H1 (cell line): ENCODE data around the gene TFAP2A. TPM values are rescaled to one million over a fixed set of nuclear protein-coding genes. Genes with fewer than 3 reads are reported as not detected.

Source experiments
- CTCF ChIA-PET: fragments of 300-600 bp; sonication (Branson Sonifier 250); formaldehyde crosslinking; loops from one replicate; lab custom pipeline; 2021; ENCODE audit not compliant: partially characterized antibody; lab: Charles Lee
- POLR2A ChIA-PET: fragments of 300-600 bp; sonication (Branson Sonifier 250); formaldehyde crosslinking; loops from one replicate; lab custom pipeline; 2021; ENCODE audit warnings: inconsistent platforms; ENCODE audit not compliant: partially characterized antibody; lab: Charles Lee
- DNase-seq, 2 experiments: peaks; one replicate each; pipeline versions ENCODE4 v3.0.0 to v3.0.0-alpha.2; 2010 to 2022; ENCODE audit warnings: low spot score in 2 of 2, low read depth in 1 of 2, mixed read lengths in 1 of 2
- FAIRE-seq: peaks from 2 replicates; lab custom pipeline; 2011; peaks lifted over from hg19 to GRCh38; lab: Jason Lieb, UNC
- H2AFZ ChIP-seq: 2 replicates; pipeline ENCODE4 v1.8.1; 2012; ENCODE audit warnings: low read length, inconsistent platforms
- H2AK5ac ChIP-seq: 2 replicates; pipeline ENCODE4 v1.6.1; 2013; ENCODE audit warnings: low read depth, low read length
- H2BK120ac ChIP-seq: replicated peaks from 2 replicates; pipeline ENCODE3; 2013; ENCODE audit warnings: low read depth, low read length, inconsistent platforms
- H2BK12ac ChIP-seq: 2 replicates; pipeline ENCODE4 v1.6.1; 2013; ENCODE audit warnings: low read depth, low read length
- H2BK15ac ChIP-seq: 2 replicates; pipeline ENCODE4 v1.6.1; 2013; ENCODE audit warnings: low read length
- H2BK20ac ChIP-seq: 2 replicates; pipeline ENCODE4 v1.6.1; 2013; ENCODE audit warnings: low read length
- H2BK5ac ChIP-seq: 2 replicates; pipeline ENCODE4 v1.6.1; 2013; ENCODE audit warnings: low read depth, low read length
- H3K14ac ChIP-seq: 2 replicates; pipeline ENCODE4 v1.6.1; 2013; ENCODE audit warnings: inconsistent platforms; ENCODE audit not compliant: insufficient read length
- H3K18ac ChIP-seq: 2 replicates; pipeline ENCODE4 v1.6.1; 2013; ENCODE audit warnings: low read length; ENCODE audit errors: extremely low read depth
- H3K23ac ChIP-seq: 2 replicates; pipeline ENCODE4 v1.6.1; 2013; ENCODE audit warnings: inconsistent platforms; ENCODE audit not compliant: insufficient read length
- H3K23me2 ChIP-seq: 2 replicates; pipeline ENCODE4 v1.6.1; 2013; ENCODE audit warnings: low read depth, low read length
- H3K27ac ChIP-seq: 2 replicates; pipeline ENCODE4 v1.6.1; 2011; ENCODE audit warnings: low read depth, low read length, inconsistent platforms
- H3K27me3 ChIP-seq, 4 experiments: replicated peaks in 1 of 4; 1 replicate in 1 of 4; 2 replicates in 3 of 4; pipeline versions ENCODE4 v1.6.1 to v1.8.1; 2011 to 2013; ENCODE audit warnings: low read length in 3 of 4, mild to moderate bottlenecking in 3 of 4, inconsistent platforms in 2 of 4, mixed read lengths in 2 of 4, moderate library complexity in 1 of 4; ENCODE audit not compliant: control insufficient read depth in 3 of 4, insufficient read depth in 3 of 4; ENCODE audit errors: extremely low read depth in 1 of 4
- H3K36me3 ChIP-seq, 4 experiments: 2 replicates each; pipeline versions ENCODE4 v1.6.1 to v1.8.1; 2011 to 2013; ENCODE audit warnings: mild to moderate bottlenecking in 4 of 4, low read length in 3 of 4, moderate library complexity in 2 of 4, control low read depth in 1 of 4, inconsistent platforms in 1 of 4; ENCODE audit not compliant: insufficient read depth in 4 of 4, control insufficient read depth in 2 of 4
- H3K4ac ChIP-seq: replicated peaks from 2 replicates; pipeline ENCODE3; 2013; ENCODE audit warnings: low read length, low read depth, mixed read lengths, inconsistent platforms; ENCODE audit not compliant: insufficient read length
- H3K4me1 ChIP-seq, 4 experiments: replicated peaks in 1 of 4; 1 replicate in 1 of 4; 2 replicates in 3 of 4; pipeline versions ENCODE4 v1.6.1 to v1.8.1; 2011 to 2013; ENCODE audit warnings: low read length in 3 of 4, inconsistent platforms in 2 of 4, mixed read lengths in 1 of 4; ENCODE audit not compliant: insufficient read depth in 4 of 4, control insufficient read depth in 3 of 4
- H3K4me2 ChIP-seq, 2 experiments: 2 replicates each; pipeline versions ENCODE4 v1.6.1 to v1.8.1; 2011 to 2013; ENCODE audit warnings: low read depth in 2 of 2, low read length in 2 of 2, control low read depth in 1 of 2, inconsistent platforms in 1 of 2, mild to moderate bottlenecking in 1 of 2; ENCODE audit not compliant: insufficient read depth in 1 of 2
- H3K4me3 ChIP-seq, 4 experiments: fragments of 200-600, 300-600 bp in 1 of 4; sonication (generic), shearing (Covaris generic), sonication (Bioruptor Twin) in 1 of 4; 2 replicates each; pipeline versions ENCODE4 v1.5.1 to v1.8.1; 2011 to 2016; ENCODE audit warnings: low read length in 4 of 4, low read depth in 3 of 4, control low read depth in 2 of 4, inconsistent platforms in 2 of 4, mild to moderate bottlenecking in 2 of 4, mixed read lengths in 1 of 4, moderate library complexity in 1 of 4; ENCODE audit not compliant: insufficient read depth in 2 of 4; ENCODE audit errors: extremely low read depth in 1 of 4
- H3K56ac ChIP-seq: replicated peaks from 2 replicates; pipeline ENCODE3; 2013; ENCODE audit warnings: low read depth, mild to moderate bottlenecking, mixed read lengths, low read length, inconsistent platforms; ENCODE audit not compliant: insufficient read length
- H3K79me1 ChIP-seq: 2 replicates; pipeline ENCODE4 v1.6.1; 2013; ENCODE audit warnings: low read depth, low read length, control low read depth
- H3K79me2 ChIP-seq, 2 experiments: 2 replicates each; pipeline versions ENCODE4 v1.6.1 to v1.8.1; 2012 to 2013; ENCODE audit warnings: low read length in 2 of 2, mild to moderate bottlenecking in 2 of 2, inconsistent platforms in 1 of 2; ENCODE audit not compliant: insufficient read depth in 2 of 2, control insufficient read depth in 1 of 2
- H3K9ac ChIP-seq, 4 experiments: replicated peaks in 1 of 4; 1 replicate in 1 of 4; 2 replicates in 3 of 4; pipeline versions ENCODE4 v1.6.1 to v1.8.1; 2011 to 2013; ENCODE audit warnings: low read depth in 3 of 4, low read length in 3 of 4, control low read depth in 2 of 4, mild to moderate bottlenecking in 2 of 4, moderate library complexity in 2 of 4, inconsistent platforms in 1 of 4; ENCODE audit errors: extremely low read depth in 1 of 4
- H3K9me3 ChIP-seq, 2 experiments: 2 replicates each; pipeline versions ENCODE4 v1.6.1 to v1.8.1; 2012 to 2013; ENCODE audit warnings: mild to moderate bottlenecking in 2 of 2, moderate library complexity in 2 of 2, control low read depth in 1 of 2, inconsistent platforms in 1 of 2, low read depth in 1 of 2, low read length in 1 of 2, mixed read lengths in 1 of 2; ENCODE audit not compliant: insufficient read depth in 2 of 2
- H4K20me1 ChIP-seq, 2 experiments: replicated peaks in 1 of 2; 2 replicates each; pipeline versions ENCODE3 to v1.8.1; 2011 to 2013; ENCODE audit warnings: inconsistent platforms in 2 of 2, low read length in 2 of 2, mild to moderate bottlenecking in 1 of 2; ENCODE audit not compliant: insufficient read depth in 2 of 2, control insufficient read depth in 1 of 2
- H4K5ac ChIP-seq: 2 replicates; pipeline ENCODE4 v1.6.1; 2013; ENCODE audit warnings: low read length, low read depth, mixed read lengths, inconsistent platforms; ENCODE audit not compliant: insufficient read length
- H4K8ac ChIP-seq: 2 replicates; pipeline ENCODE4 v1.8.0; 2013; ENCODE audit warnings: mild to moderate bottlenecking, moderate library complexity, low read length, inconsistent platforms; ENCODE audit not compliant: insufficient read depth; ENCODE audit errors: extremely low read depth
- H4K91ac ChIP-seq: replicated peaks from 2 replicates; pipeline ENCODE3; 2013; ENCODE audit warnings: low read length, mixed read lengths, inconsistent platforms; ENCODE audit not compliant: insufficient read length
- BCL11A ChIP-seq, 2 experiments: IDR thresholded peaks; one replicate each; pipeline ENCODE4 v1.6.1; 2011; ENCODE audit warnings: low read depth in 2 of 2, low read length in 2 of 2, mild to moderate bottlenecking in 2 of 2
- CBX8 ChIP-seq: fragments of 300-800, 300-1000 bp; sonication (generic); IDR thresholded peaks from 2 replicates; pipeline ENCODE4 v1.7.1; 2016; ENCODE audit warnings: low read depth, low read length, borderline replicate concordance
- CHD2 ChIP-seq: IDR thresholded peaks from 2 replicates; pipeline ENCODE4 v1.6.1; 2012; ENCODE audit warnings: low read length, improper control_type of control experiment
- CTBP2 ChIP-seq: IDR thresholded peaks from 2 replicates; pipeline ENCODE4 v1.7.0; 2011; ENCODE audit warnings: borderline replicate concordance, mild to moderate bottlenecking, moderate library complexity, mixed read lengths, low read length; ENCODE audit not compliant: insufficient read depth, insufficient read length
- EP300 ChIP-seq, 2 experiments: IDR thresholded peaks; 1 replicate in 1 of 2; 2 replicates in 1 of 2; pipeline ENCODE4 v1.6.1; 2011 to 2012; ENCODE audit warnings: low read depth in 2 of 2, low read length in 2 of 2, mild to moderate bottlenecking in 2 of 2, borderline replicate concordance in 1 of 2, inconsistent platforms in 1 of 2, moderate library complexity in 1 of 2
- MAFK ChIP-seq: IDR thresholded peaks from 2 replicates; pipeline ENCODE4 v1.6.1; 2012; ENCODE audit warnings: low read depth, mild to moderate bottlenecking, improper control_type of control experiment, low read length
- NANOG ChIP-seq: IDR thresholded peaks from 2 replicates; pipeline ENCODE4 v1.6.1; 2011; ENCODE audit warnings: low read length, low read depth, mild to moderate bottlenecking, inconsistent platforms; ENCODE audit not compliant: insufficient read depth, poor library complexity, severe bottlenecking
- RNF2 ChIP-seq: fragments of 200-900, 300-1000 bp; sonication (generic); IDR thresholded peaks from 2 replicates; pipeline ENCODE4 v1.7.1; 2016; ENCODE audit warnings: borderline replicate concordance, low read depth, mild to moderate bottlenecking, antibody characterized with exemption, low read length; ENCODE audit not compliant: poor library complexity, severe bottlenecking; ENCODE audit errors: missing control alignments
- SIRT6 ChIP-seq: IDR thresholded peaks from one replicate; pipeline ENCODE4 v1.7.1; 2012; ENCODE audit warnings: low read length, inconsistent platforms
- SUZ12 ChIP-seq: fragments of 200-600 bp; sonication (generic); IDR thresholded peaks from 2 replicates; pipeline ENCODE4 v1.6.1; 2012; ENCODE audit warnings: mild to moderate bottlenecking, inconsistent platforms, low read length, moderate library complexity, mixed read lengths
- WGBS, 2 experiments: shearing (Covaris generic) in 1 of 2; methylation state at CpG; one replicate each; pipeline versions ENCODE4 v1.1.6 to v1.1.7; 2013 to 2015; ENCODE audit warnings: low lambda C conversion rate in 2 of 2, mixed read lengths in 2 of 2, inconsistent platforms in 1 of 2, low coverage in 1 of 2, missing lambda C conversion rate in 1 of 2; ENCODE audit not compliant: insufficient replicate concordance in 2 of 2, insufficient coverage in 1 of 2, insufficient read length in 1 of 2; ENCODE audit errors: extremely low coverage in 1 of 2, missing lambda C conversion rate in 1 of 2; 5-methylcytosine and 5-hydroxymethylcytosine counted together
- polyA plus RNA-seq, 7 experiments: library from polyadenylated mRNA; depleted of rRNA in 3 of 7; stranded (reverse) in 5 of 7; unstranded in 2 of 7; fragments of >200 nt in 5 of 7; fragments of 200-250 nt in 2 of 7; gene quantifications; 1 replicate in 5 of 7; 2 replicates in 1 of 7; 4 replicates in 1 of 7; pipeline versions ENCODE4 v1.2.1 to v1.2.3, GENCODE V29; 2011 to 2013; ENCODE audit warnings: missing spikeins in 2 of 7, mixed read lengths in 2 of 7
- total RNA-seq: library from RNA; stranded (reverse); fragmentation: NEBNext Ultra II Directional; extraction: Animal tissue kit (Norgen Biotek cat#: 25700); gene quantifications from 2 replicates; pipeline ENCODE4 v1.2.1, GENCODE V29; 2021
- TF ChIP-seq, protein P1 (sequence below): IDR thresholded peaks from 2 replicates; pipeline ENCODE4 v1.6.1; 2012; ENCODE audit warnings: inconsistent platforms

TFAP2A gene
- total and polyA plus RNA-seq, 2 of the 8 experiments (the other 6 are each of a cell fraction or from before 2014, with no cell fraction given) = 0.23 TPM; not detected in 1

DNA sequence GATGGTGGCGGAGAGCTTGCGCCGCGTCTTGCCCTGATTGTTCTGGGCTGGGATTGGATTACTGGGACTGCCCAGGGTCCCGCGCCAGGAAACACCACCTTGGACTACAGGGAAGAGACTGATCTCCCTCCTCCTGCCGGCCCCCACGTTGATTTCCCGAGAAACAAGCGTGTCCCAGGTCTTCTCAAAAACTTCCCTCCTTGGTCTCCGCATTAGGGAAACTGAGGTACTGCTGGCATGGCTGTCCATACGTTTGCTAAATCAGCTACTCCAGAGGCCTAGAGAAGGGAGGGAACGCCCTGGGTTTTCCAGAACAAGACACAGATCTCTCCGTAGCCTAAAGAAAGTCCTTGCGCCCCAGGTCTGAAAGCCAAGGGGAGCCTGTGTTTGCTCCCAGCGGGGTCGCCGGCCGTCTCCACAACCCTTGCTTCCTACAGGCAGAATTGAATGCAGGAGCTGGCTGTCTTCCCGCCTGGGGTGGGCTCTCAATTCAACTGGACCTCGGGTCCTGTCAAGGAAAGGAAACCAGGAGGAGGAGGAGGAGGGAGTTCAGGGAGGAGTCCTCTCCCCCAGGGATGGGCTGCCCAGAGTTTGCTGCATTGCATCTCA lies 29.2 kb downstream of the TFAP2A start:
- Histone ChIP-seq H3K36me3 (peaks cover 0 to 11% (median 0%) of the 10 kb centered on the region in 4 experiments; a peak in 1 of 8 replicates), H3K56ac (no peak overlapping the region), H3K4me2 (peak overlapping the region; percentile 18 to 83), H3K4me3 (peak overlapping the region in 1 of 4 experiments; percentile 46; a peak in 1 of 8 replicates), H3K18ac (no peak overlapping the region), H2BK15ac (no peak overlapping the region), H2BK120ac (no peak overlapping the region), H3K23me2 (no peaks in the 10 kb centered on the region; the same call in 1 of the 2 replicates), H3K9me3 (no peaks in the 10 kb centered on the region), H3K14ac (no peak overlapping the region), H2AFZ (no peak overlapping the region), H4K8ac (no peak overlapping the region), H3K9ac (no peak overlapping the region), H4K20me1 (peaks cover 9 to 22% of the 10 kb centered on the region in 2 experiments), H3K23ac (no peak overlapping the region), H3K4me1 (peaks cover 11 to 49% (median 33%) of the 10 kb centered on the region in 4 experiments), H4K5ac (no peak overlapping the region), H3K79me2 (no peaks in the 10 kb centered on the region), H2BK12ac (no peak overlapping the region), H3K4ac (no peak overlapping the region), H3K27ac (no peak overlapping the region), H2BK20ac (no peak overlapping the region), H3K27me3 (peaks cover 88 to 100% (median 97%) of the 10 kb centered on the region in 4 experiments), H4K91ac (no peak overlapping the region), H2BK5ac (no peak overlapping the region), H3K79me1 (no peaks in the 10 kb centered on the region), H2AK5ac (no peak overlapping the region)
- WGBS, 2 experiments = 1% methylated on average over 21 of the region's 21 CpGs; no CpG with 5 or more reads in 1 of the 2 experiments
- DNase-seq = no peak
- no peak for FAIRE-seq
- ChIA-PET POLR2A (interaction anchor here (0.6 to 1.3 kb wide), 8 partner anchors 13 to 497 kb away, joined by 3 to 5 read pairs (median 3); no protein-coding TSS in a partner anchor), CTCF (interaction anchor here (0.6 to 17.2 kb wide), 4 partner anchors 34 to 460 kb away, joined by 3 to 365 read pairs (median 3); partner anchors contain the start of gene TFAP2A)
- TF ChIP-seq CBX8 (0 out of 2 replicates have a peak, but pooled peaks have one; percentile 2), SUZ12 (peak; percentile 0; the same call in 1 of the 2 replicates), SIRT6 (no peak), RNF2 (no peak), CTBP2 (peak; percentile 92), BCL11A (IDR thresholded peaks at IDR 0.05; ENCODE audit: low read depth in 2 of 2, low read length in 2 of 2) (no peak), EP300 (IDR thresholded peaks at IDR 0.05; ENCODE audit: borderline replicate concordance in 1 of 2, low read depth in 2 of 2, low read length in 2 of 2) (no peak), CHD2 (no peak), NANOG (no peak), MAFK (no peak)
- TF ChIP-seq, protein P1, sequence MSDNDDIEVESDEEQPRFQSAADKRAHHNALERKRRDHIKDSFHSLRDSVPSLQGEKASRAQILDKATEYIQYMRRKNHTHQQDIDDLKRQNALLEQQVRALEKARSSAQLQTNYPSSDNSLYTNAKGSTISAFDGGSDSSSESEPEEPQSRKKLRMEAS = no peak
